Measurements from ENCODE around the gene ATP5MC3. TPM values are rescaled to one million over a fixed set of nuclear protein-coding genes. Genes with fewer than 3 reads are reported as not detected.

The ATP5MC3 gene
- total RNA-seq (2016; rRNA removed; fragmentation: Illumina TruSeq; extraction: Trizol) = 676 and 882 TPM in 2 replicates
- 124 and 136 TPM in 2 replicates for total RNA-seq (2016; cell fraction: cytosol; rRNA removed; fragmentation: Illumina TruSeq; extraction: Trizol; ENCODE audit: low read depth)
- total RNA-seq (2016; cell fraction: insoluble cytoplasmic fraction; rRNA removed; fragmentation: Illumina TruSeq; extraction: Trizol) = 688 and 928 TPM in 2 replicates
- total RNA-seq (2016; cell fraction: membrane; rRNA removed; fragmentation: Illumina TruSeq; extraction: Trizol) = 165 and 177 TPM in 2 replicates
- total RNA-seq (2016; cell fraction: nucleus; rRNA removed; fragmentation: Illumina TruSeq; extraction: Trizol) = 246 and 253 TPM in 2 replicates
- polyA plus RNA-seq (2011; rRNA removed) = 732 and 1,007 TPM in 2 replicates
- 686 and 795 TPM in 2 replicates for polyA plus RNA-seq (2011; cell fraction: cytosol; rRNA removed)
- 192 and 230 TPM in 2 replicates for polyA plus RNA-seq (2011; cell fraction: nucleus; rRNA removed)
- 423 and 600 TPM in 2 replicates for polyA plus RNA-seq (2012)
- polyA plus RNA-seq (2016; cell fraction: cytosol; fragmentation: Illumina TruSeq; extraction: Trizol; ENCODE audit: low read depth) = 139 and 168 TPM in 2 replicates
- 890 and 976 TPM in 2 replicates for polyA plus RNA-seq (2016; cell fraction: insoluble cytoplasmic fraction; fragmentation: Illumina TruSeq; extraction: Trizol; ENCODE audit: low read depth)
- 161 and 175 TPM in 2 replicates for polyA plus RNA-seq (2016; cell fraction: membrane; fragmentation: Illumina TruSeq; extraction: Trizol; ENCODE audit: low read depth)
- polyA plus RNA-seq (2016; cell fraction: nucleus; fragmentation: Illumina TruSeq; extraction: Trizol; ENCODE audit: insufficient read depth, low read depth) = 342 and 360 TPM in 2 replicates
- polyA minus RNA-seq (2011; rRNA and poly(A)+ RNA removed; ENCODE audit: low replicate concordance) = 217 and 353 TPM in 2 replicates
- 159 and 173 TPM in 2 replicates for polyA minus RNA-seq (2011; cell fraction: cytosol; rRNA and poly(A)+ RNA removed)
- polyA minus RNA-seq (2011; cell fraction: nucleus; rRNA and poly(A)+ RNA removed) = 116 and 118 TPM in 2 replicates
- percentile 97 among the genes with signal in this experiment for Bru-seq, nascent RNA
- BruChase-seq, experiment 1, labeled RNA remaining after a 6-hour chase = percentile 97 among the genes with signal in this experiment
- percentile 95 among the genes with signal in this experiment for BruChase-seq, experiment 2, labeled RNA remaining after a 2-hour chase
- long read RNA-seq, experiment 1, full-length matches to known transcripts = 990 of 1,042 reads
- long read RNA-seq, experiment 1, partial matches to known transcripts = 11 of 1,042 reads
- long read RNA-seq, experiment 1, other reads (novel, unspliced or antisense) = 41 of 1,042 reads
- long read RNA-seq, experiment 2, full-length matches to known transcripts = 741 of 795 reads
- long read RNA-seq, experiment 2, partial matches to known transcripts = 32 of 795 reads
- long read RNA-seq, experiment 2, other reads (novel, unspliced or antisense) = 22 of 795 reads

DNA sequence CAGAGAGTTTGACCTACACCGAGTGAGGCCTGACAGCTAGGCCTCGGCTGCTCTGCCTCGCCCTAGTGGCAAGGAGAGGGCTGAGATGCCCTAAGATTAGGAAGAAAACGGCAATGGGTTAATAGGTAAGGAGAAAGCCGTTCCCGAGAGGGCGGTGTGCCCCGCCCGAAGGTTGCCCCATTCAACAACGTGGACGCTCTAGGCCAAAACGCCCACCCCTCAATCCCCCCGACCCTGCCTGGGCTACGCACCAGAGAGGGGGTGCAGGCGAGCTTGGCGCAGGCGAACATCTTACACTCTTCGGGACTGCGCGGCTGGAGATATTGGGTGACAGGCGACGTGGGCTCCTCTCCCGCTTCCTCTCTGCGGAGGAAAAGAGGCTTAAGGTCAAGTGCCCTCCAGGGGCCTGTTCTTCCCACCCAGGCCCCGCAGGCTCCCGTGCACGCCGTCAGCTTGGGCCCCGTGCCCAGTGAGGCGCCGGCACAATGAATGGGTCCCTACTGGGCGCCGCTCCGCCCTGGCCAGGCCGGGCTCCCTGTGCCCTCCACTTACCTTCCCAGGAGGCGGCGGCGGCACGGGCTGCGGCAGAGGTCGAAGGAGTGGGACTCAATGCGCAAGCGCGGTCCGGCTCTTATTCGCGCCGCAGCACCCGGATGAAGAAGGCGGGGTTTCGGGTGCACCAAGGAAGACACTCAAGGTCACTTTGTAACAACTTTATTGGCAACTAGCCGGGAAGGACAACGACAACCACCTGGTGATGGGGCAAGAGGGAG is at the start of gene ATP5MC3:
ATP5MC3 (minus strand) TSS at position 607 of the 773 bp plus-strand sequence; CDS start at position 290, 317 bp downstream.
- in situ Hi-C loops (cut with HindIII; ENCODE audit: extremely low pct_ligation_motif_present, low pct_unique_long_range_greater_than_20kb) = loop anchor here (10.0 kb wide), 1 partner anchor 146 kb away; no protein-coding TSS in a partner anchor
- TF ChIP-seq FOXC1 (CRISPR knock-in tag; IDR thresholded peaks at IDR 0.05; ENCODE audit: borderline replicate concordance) = peak; percentile 75
- peak; percentile 71 for TF ChIP-seq SOX5 (CRISPR knock-in tag; IDR thresholded peaks at IDR 0.05; ENCODE audit: borderline replicate concordance)
- peak; percentile 86; the same call in 1 of the 2 replicates for TF ChIP-seq ZNF589 (CRISPR knock-in tag; conservative IDR thresholded peaks at IDR 0.05)
- peak; percentile 78; the same call in 1 of the 2 replicates for TF ChIP-seq ZNF552 (CRISPR knock-in tag; IDR thresholded peaks at IDR 0.05; ENCODE audit: borderline replicate concordance)
- no peak for TF ChIP-seq STAG1 (CRISPR knock-in tag; IDR thresholded peaks at IDR 0.05)
- TF ChIP-seq TP53 (CRISPR knock-in tag; conservative IDR thresholded peaks at IDR 0.05) = 0 out of 2 replicates have a peak, but pooled peaks have one; percentile 68
- TF ChIP-seq ZNF451 (CRISPR knock-in tag; IDR thresholded peaks at IDR 0.05) = no peak; the same call in none of the 2 replicates
- peak; percentile 95 for TF ChIP-seq ZNF350 (CRISPR knock-in tag; IDR thresholded peaks at IDR 0.05; ENCODE audit: borderline replicate concordance, low read depth)
- peak; percentile 72; the same call in 1 of the 2 replicates for TF ChIP-seq MTA1 (CRISPR knock-in tag; IDR thresholded peaks at IDR 0.05; ENCODE audit: borderline replicate concordance)
- TF ChIP-seq, protein P1, sequence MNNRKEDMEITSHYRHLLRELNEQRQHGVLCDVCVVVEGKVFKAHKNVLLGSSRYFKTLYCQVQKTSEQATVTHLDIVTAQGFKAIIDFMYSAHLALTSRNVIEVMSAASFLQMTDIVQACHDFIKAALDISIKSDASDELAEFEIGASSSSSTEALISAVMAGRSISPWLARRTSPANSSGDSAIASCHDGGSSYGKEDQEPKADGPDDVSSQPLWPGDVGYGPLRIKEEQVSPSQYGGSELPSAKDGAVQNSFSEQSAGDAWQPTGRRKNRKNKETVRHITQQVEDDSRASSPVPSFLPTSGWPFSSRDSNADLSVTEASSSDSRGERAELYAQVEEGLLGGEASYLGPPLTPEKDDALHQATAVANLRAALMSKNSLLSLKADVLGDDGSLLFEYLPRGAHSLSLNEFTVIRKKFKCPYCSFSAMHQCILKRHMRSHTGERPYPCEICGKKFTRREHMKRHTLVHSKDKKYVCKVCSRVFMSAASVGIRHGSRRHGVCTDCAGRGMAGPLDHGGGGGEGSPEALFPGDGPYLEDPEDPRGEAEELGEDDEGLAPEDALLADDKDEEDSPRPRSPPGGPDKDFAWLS (CRISPR knock-in tag; IDR thresholded peaks at IDR 0.05; ENCODE audit: borderline replicate concordance) = 0 out of 2 replicates have a peak, but pooled peaks have one; percentile 26

More for the DNA sequence above, at the start of gene ATP5MC3:
- ChIA-PET POLR2A (interaction anchor here (1.6 to 2.7 kb wide), 3 partner anchors 13 to 118 kb away, joined by 3 to 15 read pairs (median 3); partner anchors contain the start of gene ATF2), CTCF (ENCODE audit: low intra/inter-chr PET ratio, low total read pairs) (no interaction called here)
- FAIRE-seq (peak; percentile 83), ATAC-seq (peak; percentile 95), DNase-seq (ENCODE audit: low spot score) (peak; percentile 96)
- Histone ChIP-seq H3K27ac (ENCODE audit: extremely low read length, insufficient read depth, low read length) (peak within 1 kb of the TSS; percentile 88), H3K9ac (ENCODE audit: insufficient read depth, low read depth, low read length) (peak within 1 kb of the TSS; percentile 98), H2AFZ (ENCODE audit: low read length) (peak within 1 kb of the TSS; percentile 99), H3K27me3 (ENCODE audit: control insufficient read depth in 1 of 2, insufficient read depth in 2 of 2, low read length in 2 of 2) (no peaks in the 10 kb centered on the region; a peak in 2 of 5 replicates), H3K4me3 (replicated peaks in 1 of 3; ENCODE audit: insufficient read depth in 1 of 3, low read depth in 2 of 3, low read length in 3 of 3) (peak within 1 kb of the TSS; percentile 74 to 97 (median 82)), H3K79me2 (ENCODE audit: insufficient read depth, low read length) (peaks cover 37% of the 10 kb centered on the region), H4K20me1 (ENCODE audit: insufficient read depth, low read length) (peaks cover 26% of the 10 kb centered on the region), H3K4me1 (ENCODE audit: insufficient read depth, low read length) (peaks cover 32% of the 10 kb centered on the region), H3K36me3 (replicated peaks in 1 of 2; ENCODE audit: control insufficient read depth in 1 of 2, insufficient read depth in 2 of 2, low read length in 2 of 2) (peaks cover 2 to 36% of the 10 kb centered on the region in 2 experiments; a peak in 4 of 5 replicates), H3K4me2 (ENCODE audit: low read depth, low read length) (peak within 1 kb of the TSS; percentile 83), H3K9me3 (ENCODE audit: low read length) (no peaks in the 10 kb centered on the region)
- TSS peak; percentile 82 for BruUV-seq (replicated peaks)
- under 1% methylated on average over 40 of the region's 53 CpGs for WGBS (ENCODE audit: low lambda C conversion rate)
- intact Hi-C loops (cut with micrococcal nuclease; ENCODE audit: unreplicated experiment) = loop anchor here (1.0 to 2.0 kb wide), 2 partner anchors 13 to 150 kb away; partner anchors contain the start of gene ATF2
